GM21515 (cell line): ENCODE results near the gene GJB5.
A peak's percentile ranks its signal among the peaks of the same experiment; 100 is the strongest.

Source experiments
- ATAC-seq: cut with Tn5 transposase; IDR thresholded peaks from one replicate; pipeline ENCODE4 v1.9.1; 2021; ENCODE audit not compliant: unreplicated experiment

The GJB5 gene

DNA sequence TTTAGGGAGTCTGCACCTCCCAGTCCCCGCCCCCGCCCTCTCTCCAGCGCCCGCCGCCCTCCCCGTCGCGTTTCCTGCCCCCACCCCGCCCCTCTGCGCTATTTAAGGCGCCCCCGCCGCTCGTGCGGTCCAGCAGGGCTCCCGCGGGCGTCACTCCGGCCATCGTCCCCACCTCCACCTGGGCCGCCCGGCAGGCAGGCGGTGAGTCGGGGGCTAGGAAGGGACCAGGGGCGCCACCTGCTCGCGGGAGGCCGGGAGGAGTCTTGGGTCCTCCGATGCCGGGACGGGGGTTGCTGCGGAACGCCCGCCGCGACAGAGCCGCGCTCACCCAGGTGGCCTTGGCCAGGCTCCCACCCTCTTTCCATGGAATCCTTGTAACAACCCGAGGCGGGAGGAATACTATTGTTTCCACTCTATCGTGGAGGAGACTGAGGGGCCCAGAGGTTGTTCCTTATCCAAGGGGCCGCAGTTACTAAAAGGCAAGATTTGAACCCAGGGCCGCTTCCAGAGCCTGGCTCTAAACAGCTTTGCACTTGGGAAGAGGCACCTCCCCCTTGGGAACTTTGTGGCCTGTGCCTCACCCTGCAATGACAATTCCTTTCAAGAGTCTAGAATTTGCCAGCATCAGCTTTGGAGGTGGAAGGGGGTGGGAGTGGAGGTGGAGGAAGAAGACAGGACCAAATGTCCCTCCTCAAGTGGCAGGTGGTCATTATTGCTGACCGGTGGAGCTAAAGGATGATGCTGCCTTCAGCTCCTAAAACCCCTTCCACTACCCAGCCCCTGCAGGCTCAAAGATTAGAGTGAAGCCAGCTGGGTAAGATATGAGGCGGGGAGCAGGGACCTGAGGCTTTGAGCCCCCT, 38.3 kb downstream of the GJB5 start, which contains the start of gene GJA4:
GJA4 (plus strand) TSS at position 132 of the 860 bp plus-strand sequence. CDS start 1,215 bp downstream, outside the sequence.
- ATAC-seq = no peak

DNA sequence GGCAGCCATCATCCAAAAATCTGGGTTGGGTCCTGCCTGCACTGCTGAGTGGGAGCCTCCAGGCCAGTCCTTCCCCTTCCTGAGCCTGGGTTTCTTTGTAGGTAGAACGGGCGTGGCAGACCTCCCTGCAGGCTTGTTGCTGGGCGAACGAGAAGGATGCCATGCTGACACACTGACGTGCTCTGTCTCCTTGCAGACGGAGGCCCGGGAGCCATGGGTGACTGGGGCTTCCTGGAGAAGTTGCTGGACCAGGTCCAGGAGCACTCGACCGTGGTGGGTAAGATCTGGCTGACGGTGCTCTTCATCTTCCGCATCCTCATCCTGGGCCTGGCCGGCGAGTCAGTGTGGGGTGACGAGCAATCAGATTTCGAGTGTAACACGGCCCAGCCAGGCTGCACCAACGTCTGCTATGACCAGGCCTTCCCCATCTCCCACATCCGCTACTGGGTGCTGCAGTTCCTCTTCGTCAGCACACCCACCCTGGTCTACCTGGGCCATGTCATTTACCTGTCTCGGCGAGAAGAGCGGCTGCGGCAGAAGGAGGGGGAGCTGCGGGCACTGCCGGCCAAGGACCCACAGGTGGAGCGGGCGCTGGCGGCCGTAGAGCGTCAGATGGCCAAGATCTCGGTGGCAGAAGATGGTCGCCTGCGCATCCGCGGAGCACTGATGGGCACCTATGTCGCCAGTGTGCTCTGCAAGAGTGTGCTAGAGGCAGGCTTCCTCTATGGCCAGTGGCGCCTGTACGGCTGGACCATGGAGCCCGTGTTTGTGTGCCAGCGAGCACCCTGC, 39.3 kb downstream of the GJB5 start:
- no peak for ATAC-seq

GRCh38 chr1:34794790-34795180, 39.9 kb downstream of the GJB5 start:
- no peak for ATAC-seq

DNA sequence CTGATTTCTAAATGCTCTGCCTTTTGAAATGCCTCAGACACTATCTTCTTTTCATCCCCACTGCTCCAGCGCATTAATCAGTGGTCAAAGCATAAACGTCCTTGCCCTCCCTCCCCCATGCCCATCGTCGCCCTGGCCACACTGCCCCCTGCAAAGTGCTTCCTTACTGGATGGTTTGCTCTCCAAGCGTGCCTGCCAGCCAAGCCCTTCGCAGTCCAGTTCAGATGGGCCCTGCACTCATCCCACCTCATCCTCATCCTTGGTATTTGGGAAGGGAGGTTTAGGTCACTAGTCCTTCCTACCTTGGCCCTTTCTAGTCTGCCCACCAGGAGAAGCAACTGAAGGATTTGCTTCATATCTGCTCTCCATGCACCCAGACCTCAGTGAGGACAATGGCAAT, 41.1 kb downstream of the GJB5 start:
- ATAC-seq = no peak

GRCh38 chr1:34796990-34797389, 42.1 kb downstream of the GJB5 start:
- ATAC-seq = peak; percentile 59

GRCh38 chr1:34800214-34800613, 45.4 kb downstream of the GJB5 start:
- ATAC-seq = no peak

GRCh38 chr1:34803770-34804169, 48.9 kb downstream of the GJB5 start:
- no peak for ATAC-seq

DNA sequence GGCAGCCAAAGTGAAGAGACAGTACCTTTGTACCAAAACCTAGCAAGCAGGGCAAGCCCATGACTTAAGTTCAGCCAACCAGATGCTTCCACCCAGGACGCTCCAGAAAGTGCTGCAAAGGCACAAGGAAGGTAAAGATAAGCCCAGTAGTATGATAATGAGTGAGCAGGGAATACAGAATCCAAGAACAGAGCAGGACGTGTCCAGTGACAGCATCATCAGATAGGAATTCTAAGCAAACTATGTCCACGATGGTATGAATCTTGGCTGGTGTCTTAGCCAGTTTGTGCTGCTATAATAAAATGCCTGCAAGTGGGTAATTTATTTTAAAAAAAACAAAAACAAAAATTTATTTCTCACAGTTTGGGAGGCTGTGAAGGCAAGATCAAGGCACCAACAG, 51.5 kb downstream of the GJB5 start:
- ATAC-seq = no peak
